GM10847 (cell line): ENCODE measurements around the gene LIMCH1.

ENCODE experiments used
- POLR2A ChIP-seq: IDR thresholded peaks from 2 replicates; pipeline ENCODE4 v1.6.1; 2011; ENCODE audit not compliant: insufficient read length; ENCODE audit errors: extremely low read depth

LIMCH1 gene, protein sequence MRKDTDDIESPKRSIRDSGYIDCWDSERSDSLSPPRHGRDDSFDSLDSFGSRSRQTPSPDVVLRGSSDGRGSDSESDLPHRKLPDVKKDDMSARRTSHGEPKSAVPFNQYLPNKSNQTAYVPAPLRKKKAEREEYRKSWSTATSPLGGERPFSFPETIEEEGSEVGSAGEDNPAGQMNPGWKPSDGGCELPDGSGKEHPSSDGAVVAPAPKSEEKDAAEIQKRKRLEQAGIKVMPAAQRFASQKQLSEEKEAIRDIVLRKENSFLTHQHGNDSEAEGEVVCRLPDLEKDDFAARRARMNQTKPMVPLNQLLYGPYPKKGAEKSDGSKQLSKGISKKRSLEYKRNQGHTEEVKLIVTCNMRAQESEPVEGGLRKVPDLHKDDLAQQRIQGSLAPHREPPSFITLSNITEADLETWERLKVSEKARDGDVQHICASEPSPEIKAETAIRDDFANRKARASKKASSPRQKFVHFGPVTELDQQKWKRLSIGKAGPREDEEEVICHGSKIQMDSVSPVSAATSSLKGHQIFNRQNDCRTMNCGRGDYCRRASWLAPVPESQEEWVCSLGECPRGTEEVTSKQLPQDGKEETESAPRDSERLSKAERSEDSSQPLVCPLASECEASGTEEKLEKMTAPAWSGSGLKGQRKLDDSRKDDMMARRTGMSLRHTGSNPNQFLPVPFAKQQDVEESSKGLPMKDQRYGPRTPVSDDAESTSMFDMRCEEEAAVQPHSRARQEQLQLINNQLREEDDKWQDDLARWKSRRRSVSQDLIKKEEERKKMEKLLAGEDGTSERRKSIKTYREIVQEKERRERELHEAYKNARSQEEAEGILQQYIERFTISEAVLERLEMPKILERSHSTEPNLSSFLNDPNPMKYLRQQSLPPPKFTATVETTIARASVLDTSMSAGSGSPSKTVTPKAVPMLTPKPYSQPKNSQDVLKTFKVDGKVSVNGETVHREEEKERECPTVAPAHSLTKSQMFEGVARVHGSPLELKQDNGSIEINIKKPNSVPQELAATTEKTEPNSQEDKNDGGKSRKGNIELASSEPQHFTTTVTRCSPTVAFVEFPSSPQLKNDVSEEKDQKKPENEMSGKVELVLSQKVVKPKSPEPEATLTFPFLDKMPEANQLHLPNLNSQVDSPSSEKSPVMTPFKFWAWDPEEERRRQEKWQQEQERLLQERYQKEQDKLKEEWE (N-terminal part only)

GRCh38 chr4:41538017-41538733, at the start of gene LIMCH1:
LIMCH1 (plus strand) TSS chr4:41538157; CDS start chr4:41605996, 67,839 bp downstream.
- TF ChIP-seq POLR2A = no peak

DNA sequence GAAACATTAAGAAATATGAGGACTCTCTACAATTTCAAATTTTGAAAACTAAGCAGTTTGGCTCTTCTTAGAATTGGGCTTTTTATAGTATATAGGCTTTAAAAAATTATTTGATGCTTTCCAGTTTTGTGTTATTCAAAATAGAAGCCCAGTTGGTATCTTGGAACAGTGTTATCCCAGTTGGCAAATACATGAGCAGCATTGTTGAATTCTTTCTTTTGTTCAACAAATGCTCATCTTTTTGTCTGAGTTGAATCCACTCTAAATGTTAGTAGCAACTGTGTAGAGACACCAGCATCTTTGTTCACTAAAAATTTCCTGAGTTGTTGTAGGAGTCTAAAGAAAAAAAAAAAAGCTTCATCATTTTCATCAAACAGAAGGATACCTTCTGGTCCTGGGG, 41.0 kb upstream of the LIMCH1 start:
- TF ChIP-seq POLR2A = no peak

DNA sequence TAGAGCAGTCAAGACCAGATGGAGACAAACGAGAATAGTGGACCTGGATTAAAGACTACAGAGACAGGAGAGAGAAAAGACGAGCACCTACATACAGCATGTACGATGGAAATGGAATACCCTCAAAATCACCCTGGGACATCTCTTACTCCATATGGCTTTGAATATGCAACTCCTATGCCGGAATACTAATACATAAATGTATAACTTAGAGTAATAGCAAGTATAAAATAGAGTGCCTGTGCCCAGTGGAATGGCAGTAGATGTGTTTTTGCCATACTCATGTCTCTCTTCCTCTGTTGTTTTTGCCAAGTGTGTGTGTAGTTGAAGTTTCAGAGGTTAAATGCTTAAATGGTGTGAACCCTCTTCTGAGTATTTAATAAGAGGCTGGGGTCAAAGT, 39.8 kb upstream of the LIMCH1 start:
- TF ChIP-seq POLR2A = no peak

- TF ChIP-seq POLR2A = no peak
These were observed 33.7 kb upstream of the LIMCH1 start for GRCh38 chr4:41504167-41504818.

DNA sequence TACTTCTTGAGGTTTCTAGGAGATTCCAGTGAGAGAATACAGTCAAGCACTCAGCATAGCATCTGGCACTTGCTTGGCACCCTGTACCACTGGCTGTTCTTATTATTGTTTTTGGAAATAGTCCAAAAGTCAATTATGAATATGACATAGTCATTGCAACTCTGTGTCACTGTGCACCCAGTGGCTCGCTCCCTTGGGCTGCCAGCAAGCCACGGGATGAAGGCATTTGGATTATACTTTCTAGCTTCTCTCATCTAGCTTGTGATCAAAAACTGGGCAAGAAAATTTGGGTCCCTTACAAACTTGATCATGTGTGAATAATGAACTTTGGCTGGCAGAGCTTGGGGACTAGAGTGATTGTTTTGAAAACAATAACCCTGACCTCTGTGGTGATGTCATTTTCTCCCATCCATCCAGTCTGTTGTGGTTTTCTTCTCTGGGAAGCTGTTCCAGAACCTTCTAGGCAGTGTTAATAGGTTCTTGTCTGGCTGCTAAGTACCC, 32.7 kb upstream of the LIMCH1 start:
- TF ChIP-seq POLR2A = no peak

DNA sequence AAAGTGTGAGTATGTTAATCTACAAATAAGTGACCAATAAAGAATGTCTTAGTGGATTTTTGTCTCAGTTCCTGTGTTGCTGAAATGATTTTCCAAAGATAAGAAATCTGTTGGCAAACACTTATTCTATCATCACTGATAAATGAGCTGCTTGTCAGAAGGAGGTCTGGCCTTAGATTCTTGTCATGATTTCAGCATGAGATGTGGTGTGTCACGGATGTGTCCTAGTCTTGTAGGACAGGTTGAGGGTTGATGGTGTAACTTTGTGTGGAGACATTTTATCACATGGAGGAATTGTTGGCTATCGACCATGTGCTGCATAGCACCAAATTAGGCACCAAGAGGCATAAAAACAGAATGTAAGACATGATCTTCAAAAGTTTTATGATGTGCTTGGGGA, 31.8 kb upstream of the LIMCH1 start:
- TF ChIP-seq POLR2A = no peak

DNA sequence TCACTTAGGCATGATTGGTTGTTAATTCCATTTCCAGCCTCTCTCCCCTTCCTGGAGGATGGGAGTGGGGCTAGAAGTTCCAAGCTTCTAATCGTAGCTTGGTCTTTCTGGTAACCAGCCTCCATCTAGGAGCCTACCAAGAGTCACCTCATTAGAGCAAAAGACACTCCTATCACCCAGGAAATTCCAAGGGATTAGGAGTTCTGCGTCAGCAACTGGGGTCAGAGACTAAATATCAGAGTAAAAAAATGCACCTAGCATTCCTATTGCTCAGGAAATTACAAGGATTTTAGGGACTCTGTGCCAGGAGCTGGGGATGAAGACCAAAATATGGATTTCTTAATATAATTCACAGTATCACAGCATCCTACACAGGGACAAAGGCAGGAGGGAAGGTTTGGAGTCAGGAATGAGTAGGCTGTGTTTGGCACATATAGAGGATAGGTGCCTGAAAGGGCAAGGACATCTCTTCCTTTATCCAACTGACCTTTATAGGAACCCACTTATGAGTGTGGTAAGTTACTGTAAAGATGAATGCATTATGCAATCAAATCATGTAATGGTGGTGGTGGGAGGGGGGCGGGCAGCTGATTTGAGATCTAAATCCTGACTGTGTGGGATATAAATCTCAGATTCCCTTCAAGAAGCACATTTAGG, 30.5 kb upstream of the LIMCH1 start:
- no peak for TF ChIP-seq POLR2A

- TF ChIP-seq POLR2A = no peak
These were observed 28.5 kb upstream of the LIMCH1 start for GRCh38 chr4:41509451-41509866.

DNA sequence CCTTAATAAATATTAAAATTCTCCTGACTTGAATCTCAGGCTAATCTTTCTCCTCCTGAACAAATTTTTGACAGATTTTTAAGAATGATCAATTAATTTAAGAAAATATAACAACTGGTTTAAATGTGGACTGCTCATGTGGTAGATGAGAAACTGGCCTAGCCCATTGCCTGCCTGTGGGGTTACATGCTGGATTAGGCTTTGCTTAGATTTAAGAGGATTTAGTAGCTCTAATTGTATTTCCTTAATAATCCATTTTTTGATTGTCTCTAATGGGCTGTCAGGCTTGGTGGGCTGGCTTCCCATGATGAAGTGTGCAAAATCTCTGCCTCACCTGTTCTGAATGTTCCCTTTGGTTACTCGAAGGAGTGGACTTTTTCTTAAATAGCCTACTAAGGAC, 27.8 kb upstream of the LIMCH1 start:
- no peak for TF ChIP-seq POLR2A

- TF ChIP-seq POLR2A = no peak
These were observed 25.8 kb upstream of the LIMCH1 start for GRCh38 chr4:41512136-41512535.

GRCh38 chr4:41512596-41512995, 25.4 kb upstream of the LIMCH1 start:
- TF ChIP-seq POLR2A = no peak

- no peak for TF ChIP-seq POLR2A
These were observed 23.8 kb upstream of the LIMCH1 start for GRCh38 chr4:41514169-41514568.

DNA sequence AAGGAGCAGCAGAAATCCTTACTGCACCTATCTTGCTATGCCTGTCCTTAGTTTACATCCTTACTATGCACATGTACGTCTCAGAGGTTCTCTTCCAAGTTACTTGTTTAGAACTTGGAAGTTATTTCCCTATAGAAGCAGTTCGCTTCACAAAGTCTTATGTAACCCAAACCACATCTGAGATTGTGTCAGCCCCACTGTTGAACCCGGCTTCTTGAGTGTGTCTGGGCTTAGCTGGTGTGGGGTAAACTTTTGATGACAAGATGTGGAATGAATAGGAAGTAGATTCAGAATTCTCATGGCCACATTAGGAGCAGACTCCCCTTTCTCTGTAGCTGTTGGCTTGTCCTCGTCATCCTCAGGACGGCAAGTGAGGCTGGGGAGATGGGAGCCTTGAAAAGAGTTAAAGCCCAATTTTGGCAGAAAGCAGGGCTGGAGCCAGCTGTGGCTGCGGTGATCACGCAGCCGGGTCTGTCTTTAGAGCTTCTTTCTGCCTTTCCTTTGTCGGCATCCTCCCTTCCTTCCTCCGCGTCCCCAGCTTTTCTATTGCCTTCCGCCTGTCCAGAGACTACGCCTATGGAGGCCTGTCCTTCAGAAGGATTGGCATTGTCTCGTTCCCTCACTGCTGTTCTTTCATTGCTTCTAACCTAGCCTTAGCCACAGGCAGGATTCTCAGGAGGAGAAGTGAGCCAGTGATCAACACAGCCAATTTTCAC, 23.0 kb upstream of the LIMCH1 start:
- TF ChIP-seq POLR2A = no peak
